Daoy (cell line): ENCODE measurements around the gene FAM25A. TPM values are rescaled to one million over a fixed set of nuclear protein-coding genes. Genes with fewer than 3 reads are reported as not detected.
"Not testable (repeated sequence)": the region's sequence is repeated elsewhere in the genome, so short reads cannot be mapped to it uniquely, and the experiment has no call there.

ENCODE experiments used
- DNase-seq: peaks from one replicate; pipeline ENCODE4 v3.0.0-alpha.2; 2015; ENCODE audit warnings: low read depth
- total RNA-seq: library from RNA; depleted of rRNA; stranded (reverse); fragments of >200 nt; shearing (Covaris generic); gene quantifications from 2 replicates; pipeline ENCODE4 v1.2.3, GENCODE V29; 2014; rRNA removed

Gene FAM25A
- not detected in 2 replicates for total RNA-seq

- not testable (repeated sequence) for DNase-seq
These were observed at the start of gene FAM25A for GRCh38 chr10:87020056-87020455. TSS of gene FAM25A (plus strand) at chr10:87020294. CDS start at chr10:87020325, 31 bp downstream.

GRCh38 chr10:86970982-86971231, 49.2 kb upstream of the FAM25A start:
- no peak for DNase-seq

- DNase-seq: peak; percentile 82
These were observed 48.7 kb upstream of the FAM25A start for GRCh38 chr10:86971232-86971991.

- DNase-seq: no peak
These were observed 47.3 kb upstream of the FAM25A start for GRCh38 chr10:86972613-86973380.

GRCh38 chr10:86974484-86974883, 45.6 kb upstream of the FAM25A start:
- DNase-seq: no peak

GRCh38 chr10:86976362-86977056, 43.6 kb upstream of the FAM25A start:
- DNase-seq: no peak

GRCh38 chr10:86978457-86978856, 41.6 kb upstream of the FAM25A start:
- DNase-seq: not testable (repeated sequence)

GRCh38 chr10:86979296-86979818, 40.7 kb upstream of the FAM25A start:
- DNase-seq: no peak

- no peak for DNase-seq
These were observed 40.1 kb upstream of the FAM25A start for GRCh38 chr10:86979977-86980448.

- not testable (repeated sequence) for DNase-seq
These were observed 39.1 kb upstream of the FAM25A start for GRCh38 chr10:86981020-86981419.

GRCh38 chr10:86981716-86982115, 38.4 kb upstream of the FAM25A start:
- no peak for DNase-seq

GRCh38 chr10:86984498-86984897, 35.6 kb upstream of the FAM25A start:
- DNase-seq: not testable (repeated sequence)

GRCh38 chr10:86988520-86988919, 31.6 kb upstream of the FAM25A start:
- DNase-seq: no peak

- not testable (repeated sequence) for DNase-seq
These were observed 28.7 kb upstream of the FAM25A start for GRCh38 chr10:86991362-86991761.

GRCh38 chr10:86992456-86992855, 27.6 kb upstream of the FAM25A start:
- DNase-seq: no peak

- DNase-seq: no peak
These were observed 27.2 kb upstream of the FAM25A start for GRCh38 chr10:86992929-86993328.

- not testable (repeated sequence) for DNase-seq
These were observed 20.2 kb upstream of the FAM25A start for GRCh38 chr10:86999802-87000403.

- DNase-seq: no peak
These were observed 19.6 kb upstream of the FAM25A start for GRCh38 chr10:87000491-87000890.

- not testable (repeated sequence) for DNase-seq
These were observed 13.0 kb upstream of the FAM25A start for GRCh38 chr10:87007124-87007523.

GRCh38 chr10:87007674-87008073, 12.4 kb upstream of the FAM25A start:
- DNase-seq: not testable (repeated sequence)

- DNase-seq: not testable (repeated sequence)
These were observed 11.8 kb upstream of the FAM25A start for GRCh38 chr10:87008303-87008702.
